ENCODE results near the gene DOK7. TPM values are rescaled to one million over a fixed set of nuclear protein-coding genes. Genes with fewer than 3 reads are reported as not detected.

DOK7 gene
- total RNA-seq = 0.13 and 0.32 TPM in 2 replicates

GRCh38 chr4:3462790-3463415 lies at the start of gene DOK7:
Gene DOK7, plus strand, starts transcription at chr4:3463306. Its CDS starts 70 bp downstream, at chr4:3463376.

GRCh38 chr4:3441501-3442459 lies 21.3 kb upstream of the DOK7 start, which contains the start of gene HGFAC:
Gene HGFAC, plus strand, starts transcription at chr4:3441968. Its CDS starts 34 bp downstream, at chr4:3442002.

GRCh38 chr4:3531879-3532750 lies 69.0 kb downstream of the DOK7 start, which contains the start of gene LRPAP1:
Gene LRPAP1, minus strand, starts transcription at chr4:3532422. Its CDS starts 10 bp downstream, at chr4:3532412.

Other genes with a start within 250 kb of the DOK7 start
- gene MSANTD1, start 214.1 kb upstream of the DOK7 start, total RNA-seq = 0.48 and 0.52 TPM in 2 replicates
- 12.9 and 18.7 TPM in 2 replicates for gene RGS12, start 170.3 kb upstream of the DOK7 start, total RNA-seq
- gene HGFAC, start 21.3 kb upstream of the DOK7 start, total RNA-seq = 0.32 TPM in 1 of 2 replicates, not detected in the other
- 147 and 196 TPM in 2 replicates for gene LRPAP1, start 69.1 kb downstream of the DOK7 start, total RNA-seq

Measured in epithelial cell of alveolus of lung (primary cell).